Measurements from ENCODE around the gene HNRNPF. TPM values are rescaled to one million over a fixed set of nuclear protein-coding genes. Genes with fewer than 3 reads are reported as not detected.

Gene HNRNPF
- total and polyA plus RNA-seq, 2 of the 8 experiments (the other 6 are each of a cell fraction or from before 2014, with no cell fraction given): 209 to 389 TPM

- TF ChIP-seq CEBPB (IDR thresholded peaks at IDR 0.05; ENCODE audit: low read depth, low read length): no peak
- no peak for TF ChIP-seq TEAD4 (IDR thresholded peaks at IDR 0.05; ENCODE audit: low read depth, low read length)
- no peak for TF ChIP-seq NANOG (IDR thresholded peaks at IDR 0.05; ENCODE audit: insufficient read depth, low read depth, low read length, poor library complexity, severe bottlenecking)
- TF ChIP-seq ATF2 (IDR thresholded peaks at IDR 0.05; ENCODE audit: low read length): 0 out of 2 replicates have a peak, but pooled peaks have one; percentile 50
- TF ChIP-seq SAP30 (IDR thresholded peaks at IDR 0.05; ENCODE audit: insufficient read depth, insufficient replicate concordance, low read length): no peak
- 0 out of 4 replicates have a peak, but pooled peaks of 1 of the 2 experiments have one; percentile 54 for TF ChIP-seq SIN3A (conservative IDR thresholded peaks at IDR 0.05 in 1 of 2, IDR thresholded peaks at IDR 0.05 in 1 of 2; ENCODE audit: low read depth in 1 of 2, low read length in 2 of 2)
- no peak for TF ChIP-seq POU5F1 (IDR thresholded peaks at IDR 0.05; ENCODE audit: low read depth, low read length)
- TF ChIP-seq SIRT6 (IDR thresholded peaks at IDR 0.05; ENCODE audit: low read length): no peak
- peak; percentile 18 for TF ChIP-seq KDM4A (IDR thresholded peaks at IDR 0.05; ENCODE audit: low read depth, low read length, severe bottlenecking)
- TF ChIP-seq BACH1 (IDR thresholded peaks at IDR 0.05; ENCODE audit: low read length): no peak
- TF ChIP-seq MAFK (IDR thresholded peaks at IDR 0.05; ENCODE audit: low read depth, low read length): no peak
- TF ChIP-seq SP1 (IDR thresholded peaks at IDR 0.05; ENCODE audit: low read depth, low read length): no peak
- TF ChIP-seq NRF1 (IDR thresholded peaks at IDR 0.05; ENCODE audit: low read depth, low read length): no peak
- no peak for TF ChIP-seq CBX8 (IDR thresholded peaks at IDR 0.05; ENCODE audit: borderline replicate concordance, low read depth, low read length)
- TF ChIP-seq CHD2 (IDR thresholded peaks at IDR 0.05; ENCODE audit: low read length): no peak
- TF ChIP-seq TAF7 (optimal IDR thresholded peaks at IDR 0.05; ENCODE audit: borderline replicate concordance, low read depth, low read length): no peak
- TF ChIP-seq BRCA1 (IDR thresholded peaks at IDR 0.05; ENCODE audit: low read depth, low read length): no peak
- no peak for TF ChIP-seq JUND (IDR thresholded peaks at IDR 0.05; ENCODE audit: low read length)
- no peak for TF ChIP-seq SP2 (IDR thresholded peaks at IDR 0.05; ENCODE audit: low read length)
- no peak for TF ChIP-seq CTBP2 (IDR thresholded peaks at IDR 0.05; ENCODE audit: borderline replicate concordance, insufficient read depth, insufficient read length, low read length)
- no peak for TF ChIP-seq EZH2 (IDR thresholded peaks at IDR 0.05; ENCODE audit: low read depth, low read length, severe bottlenecking)
- TF ChIP-seq CBX5 (IDR thresholded peaks at IDR 0.05; ENCODE audit: low read depth, low read length): no peak
- TF ChIP-seq YY1 (IDR thresholded peaks at IDR 0.05; ENCODE audit: low read depth, low read length): peak; percentile 81; the same call in 1 of the 2 replicates
- TF ChIP-seq SRF (IDR thresholded peaks at IDR 0.05; ENCODE audit: low read depth, low read length): no peak
Measured at GRCh38 chr10:43396928-43397624, 11.9 kb downstream of the HNRNPF start (continued).

All from H1 (cell line).